GM19025 (cell line): Measurements from ENCODE around the gene DUS2.
"Not testable (repeated sequence)": the region's sequence is repeated elsewhere in the genome, so short reads cannot be mapped to it uniquely, and the experiment has no call there.

Source experiments
- ATAC-seq: cut with Tn5 transposase; IDR thresholded peaks from one replicate; pipeline ENCODE4 v1.9.1; 2021; ENCODE audit warnings: mild to moderate bottlenecking, low read depth, moderate library complexity; ENCODE audit not compliant: unreplicated experiment

The DUS2 gene

GRCh38 chr16:68022728-68023537 lies at the start of gene DUS2, which contains the start of gene DDX28:
Gene DUS2 (plus strand): TSS chr16:68023284. CDS start chr16:68038024, 14,740 bp downstream.
Gene DDX28 (minus strand): TSS chr16:68023232. CDS start chr16:68023202, 30 bp downstream.
- peak; percentile 64 for ATAC-seq

- ATAC-seq: no peak
These were observed 47.6 kb upstream of the DUS2 start for GRCh38 chr16:67975321-67976105.

- ATAC-seq: no peak
These were observed 46.9 kb upstream of the DUS2 start for GRCh38 chr16:67976205-67976604.

- no peak for ATAC-seq
These were observed 46.1 kb upstream of the DUS2 start for GRCh38 chr16:67977005-67977404.

DNA sequence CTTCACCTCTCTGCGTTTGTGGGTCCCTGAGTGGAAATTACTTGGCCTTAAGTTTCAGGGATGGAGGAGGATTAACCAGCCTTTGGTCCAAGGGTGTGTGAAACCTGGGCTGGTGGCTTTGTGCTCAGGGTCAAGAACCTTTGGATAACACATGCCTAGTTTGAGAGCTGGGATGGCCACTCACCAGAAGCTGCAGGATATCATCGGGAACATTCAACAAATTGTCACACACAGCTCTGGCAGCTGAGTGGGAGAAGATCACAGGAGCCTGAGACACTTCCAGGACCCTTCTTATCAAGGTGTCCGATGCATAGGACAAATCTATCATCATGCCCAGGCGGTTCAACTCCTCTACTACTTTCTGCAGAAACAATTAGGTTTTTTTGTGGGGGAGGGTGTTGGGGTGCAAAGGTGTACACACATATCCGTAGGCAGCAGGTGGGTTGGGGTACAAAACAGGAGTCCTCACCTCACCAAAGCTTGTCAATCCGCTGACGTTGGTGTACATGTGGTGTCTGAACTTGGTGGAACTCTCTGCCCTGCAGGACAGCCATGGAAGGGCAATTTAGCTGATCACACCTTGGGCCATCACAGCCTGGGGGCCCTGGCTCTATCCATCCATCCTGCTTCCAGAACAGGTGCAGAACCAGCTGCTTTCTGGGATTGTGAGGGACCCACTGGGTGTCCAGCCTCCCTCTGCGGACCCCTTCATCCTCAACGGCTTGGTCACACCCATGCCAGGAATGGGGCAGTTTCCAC lies 45.4 kb upstream of the DUS2 start:
- ATAC-seq: no peak

DNA sequence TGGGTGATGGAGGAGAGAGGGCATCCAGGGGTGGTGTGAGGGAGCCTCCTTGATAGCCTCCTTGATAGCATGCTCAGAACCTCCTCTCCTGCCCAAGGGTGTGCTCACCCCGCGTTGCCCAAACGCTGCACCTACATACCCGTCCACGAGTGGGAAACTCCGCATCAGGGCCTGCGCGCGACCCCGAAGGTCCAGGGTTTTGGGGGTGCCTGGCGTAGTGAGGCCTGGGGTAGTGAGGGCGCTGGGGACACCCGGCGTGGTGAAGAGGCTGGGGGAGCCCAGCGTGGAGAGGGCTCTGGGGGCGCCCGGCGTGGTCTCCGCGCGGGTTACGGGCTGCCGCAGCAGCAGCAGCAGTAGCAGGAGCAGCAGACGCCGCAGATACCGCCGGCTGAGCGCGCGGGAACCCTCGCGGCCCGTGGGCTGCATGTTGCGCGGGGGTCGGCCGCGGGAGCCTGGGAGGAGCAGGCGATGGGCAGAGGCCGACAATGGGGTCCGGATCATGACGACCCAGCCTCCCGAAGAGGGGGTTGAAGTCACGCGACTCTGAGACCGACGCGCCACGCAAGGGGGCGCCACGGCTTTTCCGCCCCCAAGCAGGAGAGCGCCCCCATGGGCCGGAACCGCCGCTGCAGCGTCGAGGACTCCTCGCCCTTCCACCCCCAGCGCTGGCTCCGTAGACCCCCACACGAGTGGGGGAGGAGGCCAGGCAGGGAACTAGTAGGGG lies 43.0 kb upstream of the DUS2 start, which contains the start of gene DPEP3:
Gene DPEP3, minus strand, starts transcription at position 545 of the 724 bp plus-strand sequence. Its CDS starts 119 bp downstream, at position 426.
- no peak for ATAC-seq

DNA sequence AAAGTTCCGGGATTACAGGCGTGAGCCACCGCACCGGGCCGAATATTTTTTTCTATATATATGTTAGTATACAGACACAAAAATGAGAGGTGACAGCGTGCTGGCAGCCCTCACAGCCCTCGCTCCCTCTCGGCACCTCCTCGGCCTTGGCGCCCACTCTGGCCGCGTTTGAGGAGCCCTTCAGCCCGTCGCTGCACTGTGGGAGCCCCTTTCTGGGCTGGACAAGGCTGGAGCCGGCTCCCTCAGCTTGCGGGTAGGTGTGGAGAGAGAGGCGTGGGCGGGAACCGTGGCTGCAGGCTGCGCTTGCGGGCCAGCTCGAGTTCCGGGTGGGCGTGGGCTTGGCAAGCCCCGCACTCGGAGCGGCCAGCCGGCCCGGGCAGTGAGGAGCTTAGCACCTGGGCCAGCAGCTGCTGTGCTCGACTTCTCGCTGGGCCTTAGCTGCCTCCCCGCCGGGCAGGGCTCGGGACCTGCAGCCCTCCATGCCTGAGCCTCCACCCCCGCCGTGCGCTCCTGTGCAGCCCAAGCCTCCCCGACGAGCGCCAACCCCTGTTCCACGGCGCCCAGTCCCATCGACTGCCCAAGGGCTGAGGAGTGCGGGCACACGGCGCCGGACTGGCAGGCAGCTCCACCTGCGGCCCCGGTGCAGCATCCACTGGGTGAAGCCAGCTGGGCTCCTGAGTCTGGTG lies 40.9 kb upstream of the DUS2 start:
- no peak for ATAC-seq

GRCh38 chr16:67986949-67987348 lies 36.1 kb upstream of the DUS2 start:
- no peak for ATAC-seq

- no peak for ATAC-seq
These were observed 35.5 kb upstream of the DUS2 start for GRCh38 chr16:67987460-67988160.

DNA sequence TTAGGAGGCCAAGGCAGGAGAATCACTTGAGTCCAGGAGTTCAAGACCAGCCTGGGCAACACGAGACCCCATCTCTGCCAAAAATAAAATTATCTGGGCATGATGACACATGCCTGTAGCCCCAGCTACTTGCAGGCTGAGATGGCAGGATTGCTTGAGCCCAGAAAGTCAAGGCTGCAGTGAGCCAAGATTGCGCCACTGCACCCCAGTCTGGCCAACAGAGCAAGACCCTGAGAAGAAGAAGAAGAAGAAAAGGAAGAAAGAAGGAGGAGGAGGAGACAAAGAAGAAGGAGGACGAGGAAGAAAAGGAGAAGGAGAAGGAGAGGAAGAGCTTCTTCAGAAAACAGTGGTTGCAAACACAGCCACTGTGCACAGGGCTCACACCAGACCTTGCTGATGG lies 34.4 kb upstream of the DUS2 start:
- no peak for ATAC-seq

- ATAC-seq: no peak
These were observed 33.6 kb upstream of the DUS2 start for GRCh38 chr16:67989322-67990017.

DNA sequence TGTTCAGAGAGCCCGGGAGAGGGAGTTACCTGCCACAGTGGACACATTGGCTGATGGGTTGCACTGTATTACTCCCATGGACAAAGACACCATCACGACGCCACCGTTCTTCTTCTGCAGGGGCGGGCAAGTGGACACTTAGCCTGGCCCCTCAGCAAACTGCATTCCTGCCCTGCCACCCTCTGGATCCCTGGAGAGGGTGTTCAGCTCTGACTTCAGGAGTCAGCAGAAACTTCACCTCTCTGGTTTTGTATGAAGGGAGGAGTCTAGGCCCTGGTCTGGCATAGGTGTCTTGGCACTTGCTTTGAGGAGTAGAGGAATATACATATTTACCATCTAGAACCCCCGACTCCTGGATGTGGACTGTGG lies 33.1 kb upstream of the DUS2 start:
- no peak for ATAC-seq

GRCh38 chr16:67992661-67993206 lies 30.4 kb upstream of the DUS2 start:
- ATAC-seq: no peak

DNA sequence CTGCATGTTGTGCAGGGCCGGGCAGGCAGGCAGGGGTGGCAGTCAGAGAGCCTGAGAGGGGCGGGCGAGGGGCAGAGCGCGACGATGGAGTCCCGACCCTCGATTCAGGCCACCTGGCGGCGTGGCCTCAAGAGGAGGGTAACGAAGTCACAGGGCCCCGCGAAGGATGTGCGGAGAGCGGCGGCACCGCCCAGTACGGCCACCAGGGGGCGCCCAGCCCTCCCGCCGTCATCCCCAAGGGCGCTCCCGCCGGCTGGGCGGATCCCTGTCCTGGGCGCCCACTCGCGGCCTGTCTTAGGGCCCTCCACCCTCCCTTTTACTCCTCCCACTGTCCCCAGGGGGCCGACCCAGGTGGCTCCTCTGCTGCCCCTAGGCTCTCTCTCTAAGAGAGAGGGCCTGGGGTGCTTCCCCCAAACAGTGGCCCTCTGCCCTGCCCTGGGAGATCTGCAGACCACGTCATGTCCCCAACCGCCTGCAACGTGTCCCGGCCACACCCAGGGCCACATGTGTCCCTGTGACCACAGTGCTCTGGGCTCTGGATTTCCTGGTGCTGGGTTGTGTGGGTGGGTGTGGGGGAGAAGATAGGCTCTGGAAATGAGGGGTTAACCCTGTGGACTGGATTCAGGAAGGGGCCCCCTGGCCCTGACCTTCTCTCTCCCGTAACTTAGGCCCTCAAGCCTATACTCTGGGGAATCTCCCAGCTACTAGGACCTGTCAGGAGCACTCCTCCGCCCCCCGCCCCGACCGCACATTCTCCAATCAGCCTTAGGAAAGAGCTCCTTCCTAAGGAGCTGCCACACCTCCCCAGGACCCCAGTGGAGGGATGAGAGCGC lies 29.7 kb upstream of the DUS2 start:
- peak; percentile 61 for ATAC-seq

DNA sequence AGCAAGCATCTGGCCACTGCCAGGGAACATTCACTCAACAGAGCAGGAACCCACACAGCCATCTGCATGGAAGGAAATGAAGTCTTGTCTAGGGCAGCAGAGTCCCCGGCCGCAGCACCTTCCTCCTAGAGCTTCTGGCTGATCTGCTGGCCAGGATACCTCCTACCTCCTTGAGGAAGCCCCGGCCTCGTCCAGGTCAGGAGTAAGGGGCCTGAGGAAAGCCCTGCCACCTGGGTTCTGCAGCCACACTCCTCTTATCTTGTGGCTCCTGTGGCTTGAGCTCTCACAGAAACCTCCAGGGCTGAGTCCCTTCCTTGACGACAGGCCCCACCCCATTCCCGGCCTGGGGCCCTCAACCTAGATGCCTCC lies 29.1 kb upstream of the DUS2 start:
- ATAC-seq: not testable (repeated sequence)

DNA sequence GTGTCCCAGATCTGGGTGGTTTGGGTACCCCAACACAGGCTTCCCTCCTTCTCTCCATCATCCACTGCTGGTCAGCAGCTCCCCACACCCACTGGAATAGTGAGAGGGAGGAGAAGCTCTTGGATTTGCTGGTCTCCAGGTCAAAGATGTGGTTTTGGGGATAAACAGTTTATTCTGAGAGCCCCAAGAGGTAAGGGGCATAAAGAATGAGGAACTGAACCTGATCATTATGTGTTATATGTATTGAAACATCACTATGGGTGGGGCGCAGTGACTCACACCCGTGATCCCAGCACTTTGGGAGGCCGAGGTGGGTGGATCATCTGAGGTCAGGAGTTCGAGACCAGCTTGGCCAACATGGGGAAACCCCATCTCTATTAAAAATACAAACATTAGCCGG lies 27.7 kb upstream of the DUS2 start:
- no peak for ATAC-seq

- ATAC-seq: no peak
These were observed 26.4 kb upstream of the DUS2 start for GRCh38 chr16:67996666-67997065.
